ENCODE results near the gene MAN2A2.
"Not testable (repeated sequence)": the region's sequence is repeated elsewhere in the genome, so short reads cannot be mapped to it uniquely, and the experiment has no call there.

The MAN2A2 gene

DNA sequence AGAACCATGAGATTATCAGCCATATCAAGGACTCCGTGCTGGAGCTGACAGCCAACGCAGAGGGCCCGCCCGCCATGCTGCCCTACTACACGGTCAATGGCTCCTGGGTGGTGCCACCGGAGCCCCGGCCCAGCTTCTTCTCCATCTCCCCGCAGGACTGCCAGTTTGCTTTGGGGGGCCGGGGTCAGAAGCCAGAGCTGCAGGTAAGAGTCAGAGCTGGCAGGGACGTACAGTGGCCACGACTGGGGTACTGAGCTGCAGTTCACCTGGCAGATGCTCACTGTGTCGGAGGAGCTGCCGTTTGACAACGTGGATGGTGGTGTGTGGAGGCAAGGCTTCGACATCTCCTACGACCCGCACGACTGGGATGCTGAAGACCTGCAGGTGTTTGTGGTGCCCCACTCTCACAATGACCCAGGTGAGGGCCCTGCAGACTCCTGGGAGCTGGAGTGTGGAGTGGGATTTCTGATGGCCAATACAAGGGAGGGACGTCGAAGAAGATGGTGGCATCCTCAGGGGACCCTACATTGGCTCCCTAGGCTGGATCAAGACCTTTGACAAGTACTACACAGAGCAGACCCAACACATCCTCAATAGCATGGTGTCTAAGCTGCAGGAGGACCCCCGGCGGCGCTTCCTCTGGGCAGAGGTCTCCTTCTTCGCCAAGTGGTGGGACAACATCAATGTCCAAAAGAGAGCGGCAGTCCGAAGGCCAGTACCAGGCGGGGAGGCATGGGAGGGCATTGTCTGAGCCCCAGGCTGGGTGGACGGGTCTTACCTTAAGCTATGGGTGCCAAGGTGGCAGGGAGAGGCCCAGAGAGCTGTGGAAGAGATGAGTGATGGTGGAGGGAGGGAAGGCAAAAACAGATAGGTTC, 2.4 kb downstream of the MAN2A2 start:
- DNase-seq = no peak

- no peak for DNase-seq
These were observed 3.2 kb downstream of the MAN2A2 start for GRCh38 chr15:90906181-90906849.

DNA sequence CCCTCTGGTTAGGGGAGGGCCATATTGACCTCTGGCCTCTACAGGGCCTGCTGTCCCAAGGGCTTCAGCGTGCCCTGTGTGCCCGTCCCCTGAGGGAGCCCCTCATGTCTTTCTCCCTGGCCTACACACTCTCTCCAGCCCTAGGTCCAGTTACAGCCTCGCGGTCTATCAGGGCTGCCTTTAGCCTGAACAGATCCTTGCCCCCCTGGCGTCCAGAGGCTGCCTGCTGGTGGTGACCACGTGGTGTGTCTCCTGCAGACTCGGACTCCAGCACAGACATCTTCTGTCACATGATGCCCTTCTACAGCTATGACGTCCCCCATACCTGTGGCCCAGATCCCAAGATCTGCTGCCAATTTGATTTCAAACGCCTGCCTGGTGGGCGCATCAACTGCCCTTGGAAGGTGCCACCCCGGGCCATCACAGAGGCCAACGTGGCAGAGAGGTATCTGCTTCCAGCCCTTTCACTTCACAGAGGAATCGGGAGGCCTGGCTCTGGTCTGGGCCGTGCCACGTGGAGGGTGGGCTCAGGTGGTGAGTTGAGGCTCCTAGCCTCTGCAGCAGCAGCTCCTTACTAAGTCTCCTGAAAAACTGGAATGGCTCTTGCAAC, 4.1 kb downstream of the MAN2A2 start:
- no peak for DNase-seq

GRCh38 chr15:90907838-90908507, 4.9 kb downstream of the MAN2A2 start:
- DNase-seq = no peak

- DNase-seq = not testable (repeated sequence)
These were observed 6.3 kb downstream of the MAN2A2 start for GRCh38 chr15:90909449-90909848.

DNA sequence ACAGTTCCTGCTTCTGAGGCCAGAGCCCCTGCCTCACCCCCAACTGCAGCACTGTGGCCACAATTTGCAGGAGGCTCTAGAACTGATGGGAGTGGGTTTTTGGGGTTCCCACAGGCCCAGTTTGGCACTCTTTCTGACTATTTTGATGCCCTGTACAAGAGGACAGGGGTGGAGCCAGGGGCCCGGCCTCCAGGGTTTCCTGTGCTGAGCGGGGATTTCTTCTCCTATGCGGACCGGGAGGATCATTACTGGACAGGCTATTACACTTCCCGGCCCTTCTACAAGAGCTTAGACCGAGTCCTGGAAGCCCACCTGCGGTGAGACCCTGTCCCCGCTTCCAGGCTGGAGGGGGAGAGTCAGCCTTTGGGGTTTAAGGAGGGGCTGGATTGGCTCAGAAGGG, 6.9 kb downstream of the MAN2A2 start:
- no peak for DNase-seq

GRCh38 chr15:90910441-90911301, 7.6 kb downstream of the MAN2A2 start:
- DNase-seq = no peak

GRCh38 chr15:90911302-90911623, 8.2 kb downstream of the MAN2A2 start:
- no peak for DNase-seq

- DNase-seq = no peak
These were observed 9.0 kb downstream of the MAN2A2 start for GRCh38 chr15:90911906-90912769.

DNA sequence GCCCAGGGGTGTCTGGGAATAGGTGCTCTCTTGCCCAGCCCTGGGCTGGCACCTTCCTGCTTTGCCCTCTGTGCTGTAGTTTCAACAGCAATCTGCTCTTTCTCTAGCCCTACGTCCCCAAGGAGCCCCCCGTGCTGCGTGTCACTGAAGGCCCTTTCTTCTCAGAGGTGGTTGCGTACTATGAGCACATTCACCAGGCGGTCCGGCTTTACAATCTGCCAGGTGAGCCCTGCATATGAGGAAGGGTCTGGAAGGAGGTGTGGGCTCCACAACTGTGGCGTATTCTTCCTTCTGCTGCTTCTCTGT, 9.6 kb downstream of the MAN2A2 start:
- no peak for DNase-seq

DNA sequence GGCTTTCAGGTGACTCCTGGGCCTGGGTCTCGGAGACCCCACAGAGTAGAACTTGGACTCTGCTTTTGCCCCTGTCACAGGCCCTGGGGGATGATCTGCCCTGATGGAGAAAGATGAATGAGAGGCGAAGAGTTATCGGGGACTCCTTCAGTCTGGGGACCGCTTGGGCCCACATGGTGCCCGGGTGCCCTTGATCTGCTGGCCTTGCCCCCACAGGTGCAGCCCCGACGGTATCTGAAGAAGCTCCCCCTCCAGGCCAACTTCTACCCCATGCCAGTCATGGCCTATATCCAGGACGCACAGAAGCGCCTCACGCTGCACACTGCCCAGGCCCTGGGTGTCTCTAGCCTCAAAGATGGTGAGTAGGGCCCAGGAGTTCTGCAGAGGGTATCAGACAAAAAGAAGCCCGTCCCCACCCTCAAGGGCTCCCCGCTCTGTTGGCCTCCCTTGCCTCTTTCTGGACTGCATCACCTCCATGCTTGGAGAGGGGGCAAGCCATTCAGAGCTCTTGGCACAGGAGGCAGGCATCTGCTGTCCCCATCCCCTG, 10.4 kb downstream of the MAN2A2 start:
- DNase-seq = no peak

DNA sequence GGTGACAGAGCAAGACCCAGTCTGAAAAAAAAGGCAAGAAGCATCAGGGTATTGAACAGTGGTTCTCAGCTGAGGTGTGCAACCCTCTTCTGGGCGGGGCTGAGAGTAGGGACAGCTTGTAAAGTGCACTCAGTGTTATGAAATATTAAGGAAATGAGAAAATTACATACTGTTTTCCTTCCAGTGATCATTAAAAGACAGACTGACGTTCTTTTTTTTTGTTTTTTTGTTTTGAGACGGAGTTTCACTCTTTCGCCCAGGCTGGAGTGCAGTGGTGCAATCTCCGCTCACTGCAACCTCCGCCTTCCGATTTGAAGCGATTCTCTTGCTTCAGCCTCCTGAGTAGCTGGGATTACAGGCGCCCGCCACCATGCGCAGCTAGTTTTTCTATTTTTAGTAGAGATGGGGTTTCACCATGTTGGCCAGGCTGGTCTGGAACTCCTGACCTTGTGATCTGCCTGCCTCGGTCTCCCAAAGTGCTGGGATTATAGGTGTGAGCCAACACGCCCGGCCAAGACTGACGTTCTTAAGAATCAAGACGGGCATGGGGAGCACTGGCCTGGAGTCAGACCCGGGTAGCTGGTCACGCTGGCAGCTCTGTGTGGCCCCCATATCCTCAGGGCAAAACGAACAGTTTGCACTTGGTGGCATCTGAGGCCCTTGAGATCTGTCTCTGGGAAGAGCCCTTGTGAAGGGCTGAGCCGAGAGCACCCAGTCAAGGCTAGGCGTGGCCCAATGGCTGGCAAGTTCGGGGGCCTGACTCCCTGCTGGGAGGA, 11.4 kb downstream of the MAN2A2 start:
- DNase-seq = no peak

DNA sequence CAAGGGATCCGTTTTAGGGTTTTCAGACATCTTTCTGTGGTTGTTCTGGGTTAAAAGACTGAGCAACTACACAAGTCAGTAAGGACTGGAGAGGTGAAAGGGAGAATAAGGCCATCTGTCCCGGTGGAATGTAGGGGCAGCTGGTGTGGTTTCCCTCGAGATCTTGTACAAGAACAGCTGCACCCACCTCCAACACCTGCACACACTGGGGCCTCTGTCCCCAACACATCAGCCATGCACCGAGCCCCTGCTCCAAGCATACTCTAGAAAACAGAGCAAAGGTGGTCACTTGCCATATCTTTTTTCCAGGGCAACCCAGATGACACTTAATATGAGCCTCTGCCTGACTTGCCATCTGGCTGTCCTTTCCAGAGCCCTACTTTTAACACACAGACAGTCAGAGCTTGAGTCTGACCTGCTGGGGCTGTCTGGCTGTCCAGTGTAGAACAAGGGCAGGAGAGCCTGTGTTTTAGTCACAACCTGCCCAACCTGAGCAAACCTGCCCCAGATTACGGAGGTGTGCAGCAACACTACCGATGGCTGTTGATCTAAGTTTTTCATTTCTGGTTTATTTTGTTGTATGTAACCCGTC, 12.2 kb downstream of the MAN2A2 start:
- DNase-seq = no peak

DNA sequence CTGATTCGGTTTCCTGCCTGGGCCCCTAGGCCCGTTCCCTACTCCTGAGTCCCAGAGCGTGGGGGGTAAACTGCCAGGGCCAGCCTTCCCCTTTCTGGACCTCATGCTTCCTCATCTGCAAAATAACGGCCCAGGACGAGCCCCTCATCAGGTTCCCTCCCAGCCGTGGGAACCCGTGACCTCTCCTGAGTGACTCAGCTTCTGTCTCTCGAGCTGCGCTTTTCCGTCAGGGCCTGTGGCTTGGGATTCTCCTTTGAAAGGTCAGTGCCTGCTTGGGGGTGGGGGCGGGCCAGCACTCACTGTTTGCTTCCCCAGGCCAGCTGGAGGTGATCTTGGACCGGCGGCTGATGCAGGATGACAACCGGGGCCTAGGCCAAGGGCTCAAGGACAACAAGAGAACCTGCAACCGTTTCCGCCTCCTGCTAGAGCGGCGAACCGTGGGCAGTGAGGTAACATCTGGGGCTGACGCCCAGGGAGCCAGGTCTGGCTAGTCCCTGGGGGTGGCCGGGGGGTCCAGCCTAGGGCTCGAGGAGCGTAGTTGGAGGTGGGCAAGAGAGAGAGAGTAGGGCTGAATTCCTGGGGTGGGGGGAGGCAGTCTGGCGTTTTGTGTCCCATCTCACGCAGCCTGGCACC, 12.8 kb downstream of the MAN2A2 start:
- peak; percentile 40 for DNase-seq

- DNase-seq = no peak
These were observed 13.4 kb downstream of the MAN2A2 start for GRCh38 chr15:90916461-90916860.

GRCh38 chr15:90917569-90917968, 14.5 kb downstream of the MAN2A2 start:
- DNase-seq = no peak

DNA sequence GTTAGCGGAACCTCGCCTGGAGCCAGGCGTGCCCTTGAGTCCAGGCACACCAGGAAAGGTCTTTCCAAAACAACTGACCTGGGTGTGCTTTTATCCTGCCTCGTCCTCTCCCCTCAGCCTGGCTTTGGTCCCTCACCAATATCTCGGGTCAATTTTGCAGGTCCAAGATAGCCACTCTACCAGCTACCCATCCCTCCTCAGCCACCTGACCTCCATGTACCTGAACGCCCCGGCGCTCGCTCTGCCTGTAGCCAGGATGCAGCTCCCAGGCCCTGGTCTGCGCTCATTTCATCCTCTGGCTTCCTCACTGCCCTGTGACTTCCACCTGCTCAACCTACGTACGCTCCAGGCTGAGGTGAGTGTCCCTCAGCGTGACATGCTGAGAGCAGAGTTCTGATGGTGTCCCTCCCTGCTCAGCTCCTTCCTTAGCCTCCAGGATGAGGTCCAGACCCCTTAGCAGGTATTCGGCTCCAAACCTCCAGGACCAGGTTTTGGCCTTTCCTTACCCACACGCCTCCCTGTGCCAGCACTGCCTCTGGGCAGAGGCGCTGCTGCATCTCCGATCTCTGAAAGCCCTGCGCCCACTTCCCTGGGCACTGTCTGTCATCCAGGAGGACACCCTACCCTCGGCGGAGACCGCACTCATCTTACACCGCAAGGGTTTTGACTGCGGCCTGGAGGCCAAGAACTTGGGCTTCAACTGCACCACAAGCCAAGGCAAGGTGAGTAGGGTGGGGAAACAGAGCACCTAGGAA, 15.1 kb downstream of the MAN2A2 start:
- DNase-seq = no peak

- DNase-seq = no peak
These were observed 15.7 kb downstream of the MAN2A2 start for GRCh38 chr15:90918835-90919234.

DNA sequence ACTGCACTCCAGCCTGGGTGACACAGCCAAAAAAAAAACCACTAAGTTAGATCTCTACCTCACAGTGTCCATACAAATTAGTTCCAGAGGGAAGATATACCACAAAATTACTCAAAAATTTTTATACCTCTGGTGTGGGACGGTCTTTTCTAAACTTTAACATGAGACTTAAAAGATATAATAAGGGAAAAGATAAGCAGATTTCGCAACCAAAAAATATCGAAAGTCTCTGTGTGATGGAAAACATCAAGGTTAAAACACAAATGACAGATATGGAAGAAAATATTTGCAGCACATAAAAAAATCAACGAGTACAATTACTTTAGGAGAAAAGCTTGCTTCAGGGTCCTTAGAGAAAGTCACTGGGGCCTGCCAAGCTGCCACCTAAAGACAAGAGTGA, 18.8 kb downstream of the MAN2A2 start:
- DNase-seq = no peak
